Cardiac muscle cell (in vitro differentiated cells and primary cell): ENCODE measurements around the gene ARL5C. TPM values are rescaled to one million over a fixed set of nuclear protein-coding genes. Genes with fewer than 3 reads are reported as not detected.

Experiments used
- DNase-seq, 2 donors: peaks; one replicate each; pipeline versions ENCODE4 v3.0.0 to v3.0.0-alpha.2; 2010 to 2017; ENCODE audit warnings: low read depth in 1 of 2, low spot score in 1 of 2
- H3K27ac ChIP-seq: fragments of 200-600 bp; sonication (generic); 2 replicates; pipeline ENCODE4 v1.5.1; 2016
- H3K27me3 ChIP-seq: fragments of 200-600 bp; sonication (generic); 2 replicates; pipeline ENCODE4 v1.6.0; 2016; ENCODE audit warnings: control low read depth
- H3K36me3 ChIP-seq: fragments of 200-600 bp; sonication (generic); 2 replicates; pipeline ENCODE4 v1.5.1; 2016; ENCODE audit warnings: control low read depth
- H3K4me1 ChIP-seq: fragments of 200-600 bp; sonication (generic); 2 replicates; pipeline ENCODE4 v1.8.1; 2017; ENCODE audit warnings: low read depth, mild to moderate bottlenecking, mixed run types
- H3K4me3 ChIP-seq: fragments of 200-600 bp; sonication (generic); 2 replicates; pipeline ENCODE4 v1.5.1; 2016; ENCODE audit warnings: mild to moderate bottlenecking
- H3K9me3 ChIP-seq: fragments of 200-600 bp; sonication (generic); 2 replicates; pipeline ENCODE4 v1.5.1; 2017; ENCODE audit warnings: low read depth, mild to moderate bottlenecking, control low read depth
- polyA plus RNA-seq: library from polyadenylated mRNA; unstranded; fragments of >200 nt; fragmentation: Nextera tagmentation; extraction: Ambion mirVana; gene quantifications from 2 replicates; pipeline ENCODE4 v1.2.1, GENCODE V29; 2016
- total RNA-seq: library from RNA; depleted of rRNA; stranded (reverse); fragments of >200 nt; gene quantifications from 2 replicates; pipeline ENCODE4 v1.2.3, GENCODE V29; 2016
- TF ChIP-seq, protein P1 (sequence below): IDR thresholded peaks from 2 replicates; pipeline ENCODE4 v1.5.1; 2012; ENCODE audit warnings: low read depth, mild to moderate bottlenecking, low read length

Gene ARL5C
- total and polyA plus RNA-seq, 2 experiments from 2014 or later = 0.12 TPM; not detected in 1

- Histone ChIP-seq H3K36me3 (no peaks in the 10 kb centered on the region), H3K27me3 (peaks cover 31% of the 10 kb centered on the region), H3K9me3 (no peaks in the 10 kb centered on the region), H3K27ac (no peak overlapping the region), H3K4me1 (peaks cover 9% of the 10 kb centered on the region), H3K4me3 (peak overlapping the region; percentile 95)
- DNase-seq = no peak
- TF ChIP-seq, protein P1, sequence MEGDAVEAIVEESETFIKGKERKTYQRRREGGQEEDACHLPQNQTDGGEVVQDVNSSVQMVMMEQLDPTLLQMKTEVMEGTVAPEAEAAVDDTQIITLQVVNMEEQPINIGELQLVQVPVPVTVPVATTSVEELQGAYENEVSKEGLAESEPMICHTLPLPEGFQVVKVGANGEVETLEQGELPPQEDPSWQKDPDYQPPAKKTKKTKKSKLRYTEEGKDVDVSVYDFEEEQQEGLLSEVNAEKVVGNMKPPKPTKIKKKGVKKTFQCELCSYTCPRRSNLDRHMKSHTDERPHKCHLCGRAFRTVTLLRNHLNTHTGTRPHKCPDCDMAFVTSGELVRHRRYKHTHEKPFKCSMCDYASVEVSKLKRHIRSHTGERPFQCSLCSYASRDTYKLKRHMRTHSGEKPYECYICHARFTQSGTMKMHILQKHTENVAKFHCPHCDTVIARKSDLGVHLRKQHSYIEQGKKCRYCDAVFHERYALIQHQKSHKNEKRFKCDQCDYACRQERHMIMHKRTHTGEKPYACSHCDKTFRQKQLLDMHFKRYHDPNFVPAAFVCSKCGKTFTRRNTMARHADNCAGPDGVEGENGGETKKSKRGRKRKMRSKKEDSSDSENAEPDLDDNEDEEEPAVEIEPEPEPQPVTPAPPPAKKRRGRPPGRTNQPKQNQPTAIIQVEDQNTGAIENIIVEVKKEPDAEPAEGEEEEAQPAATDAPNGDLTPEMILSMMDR = no peak
Measured at GRCh38 chr17:39150795-39151149, 15.2 kb downstream of the ARL5C start.

DNA sequence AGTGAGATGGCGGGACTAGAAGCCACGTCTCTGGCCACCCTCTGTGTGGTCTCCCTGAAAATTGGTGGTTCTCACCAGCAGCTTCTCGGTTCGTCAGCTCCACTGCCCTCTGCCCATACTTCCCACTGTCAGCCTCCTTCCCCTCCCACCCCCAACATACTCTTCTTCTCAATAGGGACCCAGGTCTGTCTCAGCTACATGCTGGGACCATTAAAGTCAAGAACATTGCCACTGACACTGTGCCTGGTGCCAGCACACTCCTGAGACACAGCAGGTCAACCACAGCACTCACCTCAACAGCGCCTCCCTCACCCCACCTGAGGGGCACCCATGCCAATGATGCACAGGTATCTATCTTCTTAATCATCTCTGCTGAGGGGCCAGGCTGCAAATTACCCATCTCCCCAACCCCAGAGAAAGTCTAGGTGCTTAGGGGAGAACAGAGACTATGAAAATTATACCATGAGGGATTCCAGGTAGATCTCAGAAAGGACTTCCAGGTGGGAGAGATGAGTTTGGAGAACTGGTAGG is 15.8 kb downstream of the ARL5C start:
- H3K4me1 ChIP-seq = peaks cover 9% of the 10 kb centered on the region
- H3K36me3 ChIP-seq = no peaks in the 10 kb centered on the region
- TF ChIP-seq, protein P1 = no peak
- no peak overlapping the region for H3K27ac ChIP-seq
- DNase-seq = no peak
- no peak overlapping the region for H3K4me3 ChIP-seq
- H3K27me3 ChIP-seq = peaks cover 31% of the 10 kb centered on the region
- H3K9me3 ChIP-seq = no peaks in the 10 kb centered on the region

DNA sequence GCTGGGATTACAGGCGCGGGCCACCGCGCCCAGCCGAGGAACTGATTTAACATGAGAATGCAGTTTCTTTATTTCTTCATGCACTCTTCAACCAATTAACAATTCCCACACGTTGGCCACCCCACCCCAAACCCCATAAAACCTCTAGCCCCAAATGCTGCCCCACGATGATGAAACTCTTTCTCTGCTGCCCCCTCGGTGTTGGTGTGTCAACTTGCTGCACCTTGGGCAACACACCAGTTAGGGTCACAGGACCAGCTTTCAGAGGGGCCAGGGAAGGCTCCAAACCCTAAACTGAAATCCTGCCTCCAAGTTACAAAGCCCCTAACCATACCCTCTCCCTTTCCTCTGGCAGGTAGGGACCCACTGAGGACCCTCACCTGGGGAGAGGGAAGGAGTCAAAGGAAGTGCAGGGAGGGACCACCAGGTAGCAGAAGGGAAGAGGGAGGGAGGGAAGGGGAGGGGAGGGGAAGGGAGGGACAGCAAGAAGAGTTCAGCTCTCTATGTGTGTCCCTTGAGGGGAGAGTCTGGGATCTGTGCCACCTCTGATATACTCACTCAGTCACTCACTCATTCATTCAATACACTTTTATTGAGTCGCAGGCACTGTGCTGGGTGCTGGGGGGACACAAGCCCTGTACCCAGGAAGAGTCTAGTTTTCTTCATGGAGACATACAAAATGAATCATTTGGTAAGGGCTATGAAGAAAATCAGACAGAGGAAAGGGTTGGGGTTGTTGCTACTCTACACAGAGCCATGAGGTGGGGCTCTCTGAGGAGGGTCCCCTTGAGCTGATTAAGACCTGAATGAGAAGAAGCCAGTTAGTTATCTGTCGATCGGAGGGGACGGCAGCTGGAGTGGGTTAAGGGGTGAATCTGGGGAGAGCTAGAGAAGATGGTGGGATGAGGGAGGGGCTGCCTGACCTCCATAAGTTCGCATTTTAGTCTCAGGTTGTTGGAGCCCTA is 18.5 kb downstream of the ARL5C start:
- Histone ChIP-seq H3K9me3 (no peaks in the 10 kb centered on the region), H3K36me3 (no peaks in the 10 kb centered on the region), H3K27me3 (peaks cover 31% of the 10 kb centered on the region), H3K27ac (no peak overlapping the region), H3K4me1 (peaks cover 9% of the 10 kb centered on the region), H3K4me3 (no peak overlapping the region)
- TF ChIP-seq, protein P1 = no peak
- no peak for DNase-seq

GRCh38 chr17:39146273-39146672 is 19.7 kb downstream of the ARL5C start:
- Histone ChIP-seq H3K36me3 (no peaks in the 10 kb centered on the region), H3K27ac (no peak overlapping the region), H3K27me3 (peaks cover 25% of the 10 kb centered on the region), H3K9me3 (no peaks in the 10 kb centered on the region), H3K4me3 (no peak overlapping the region), H3K4me1 (no peaks in the 10 kb centered on the region)
- DNase-seq = no peak
- TF ChIP-seq, protein P1 = no peak

DNA sequence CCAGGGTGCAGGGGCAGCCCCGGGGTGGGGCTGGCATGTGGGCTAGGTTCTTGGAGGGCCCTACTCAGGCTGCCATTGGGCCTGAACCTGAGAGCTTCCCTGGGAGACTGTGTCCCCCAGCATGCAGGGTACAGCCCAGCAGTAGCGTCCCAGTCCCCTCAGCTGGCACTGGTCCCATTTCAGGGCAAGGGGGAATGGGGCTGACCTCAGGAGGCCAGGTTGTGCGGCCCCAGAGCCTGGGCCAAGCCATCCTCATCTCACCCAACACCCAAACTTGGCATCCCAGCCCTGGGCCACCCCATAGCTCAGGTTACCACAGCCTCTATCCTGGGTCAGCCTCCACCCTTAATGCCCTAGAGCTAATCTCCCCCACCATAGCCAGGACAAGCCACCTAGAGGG is 20.8 kb downstream of the ARL5C start:
- Histone ChIP-seq H3K27me3 (peaks cover 14% of the 10 kb centered on the region), H3K4me1 (no peaks in the 10 kb centered on the region), H3K9me3 (no peaks in the 10 kb centered on the region), H3K36me3 (no peaks in the 10 kb centered on the region), H3K4me3 (no peak overlapping the region), H3K27ac (no peak overlapping the region)
- TF ChIP-seq, protein P1 = no peak
- no peak for DNase-seq
